ENCODE measurements around the gene KRT39. TPM values are rescaled to one million over a fixed set of nuclear protein-coding genes. Genes with fewer than 3 reads are reported as not detected.
A peak's percentile ranks its signal among the peaks of the same experiment; 100 is the strongest.

Gene KRT39
- polyA plus RNA-seq, 4 donors = not detected

DNA sequence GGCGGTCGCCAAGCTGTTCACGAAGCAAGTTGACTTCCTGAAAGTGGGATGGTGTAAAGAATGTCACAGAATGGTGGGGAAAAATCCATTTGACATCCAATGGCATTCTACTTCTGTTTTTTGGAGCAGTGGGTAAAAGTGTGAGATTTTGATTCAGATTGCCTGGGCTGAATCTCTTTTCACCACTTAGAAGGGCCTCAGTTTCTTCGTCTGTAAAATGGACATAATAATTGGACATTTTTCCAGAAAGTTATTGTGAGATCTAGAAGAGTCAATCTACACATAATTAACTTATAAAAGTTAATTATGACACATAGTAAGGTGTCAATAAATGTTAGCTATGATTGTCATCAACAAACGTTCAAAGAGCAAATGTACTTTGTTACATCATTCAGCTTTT, 14.4 kb upstream of the KRT39 start:
- no peak for DNase-seq (ENCODE audit: low read depth in 4 of 4, low spot score in 3 of 4)

DNA sequence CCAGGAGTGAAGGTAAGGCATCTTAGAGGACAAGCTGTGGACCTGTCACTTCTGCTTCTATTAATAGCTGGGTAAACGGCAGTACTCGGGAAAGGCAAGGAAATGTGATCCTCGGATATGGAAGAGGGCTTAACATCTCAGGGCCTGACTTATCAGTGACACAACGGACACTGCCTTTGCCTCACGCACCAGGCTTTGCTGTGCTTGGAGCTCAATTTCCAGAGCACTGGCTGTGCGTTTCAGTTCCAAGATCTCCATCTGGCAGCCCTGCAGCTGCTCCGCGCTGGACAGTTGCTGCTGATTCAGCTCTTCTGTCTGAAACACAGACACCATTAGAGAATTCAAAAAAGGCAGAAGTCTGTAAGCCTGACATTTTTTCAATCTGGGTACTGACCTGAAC, 13.8 kb upstream of the KRT39 start:
- no peak for DNase-seq (ENCODE audit: low read depth in 4 of 4, low spot score in 3 of 4)

DNA sequence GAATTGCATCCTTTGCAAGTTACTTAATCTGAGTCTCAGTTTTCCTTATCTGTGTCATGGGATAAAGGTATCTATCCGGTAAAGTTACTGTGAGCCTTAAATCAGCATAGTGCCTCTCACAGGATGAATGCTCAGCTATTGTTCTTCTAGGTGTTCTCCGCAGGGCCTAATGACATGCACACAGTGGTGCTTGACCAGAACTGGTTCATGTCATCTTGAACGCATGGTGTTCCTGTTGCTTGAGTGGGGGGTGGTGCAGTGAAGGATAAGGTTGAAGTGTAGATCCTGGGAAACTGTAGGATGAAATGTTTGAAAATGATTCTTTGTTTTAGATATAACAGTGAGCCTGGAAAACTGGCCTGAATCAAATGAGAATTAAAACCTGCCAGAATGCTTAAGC, 13.4 kb upstream of the KRT39 start:
- DNase-seq (ENCODE audit: low read depth in 4 of 4, low spot score in 3 of 4) = no peak

DNA sequence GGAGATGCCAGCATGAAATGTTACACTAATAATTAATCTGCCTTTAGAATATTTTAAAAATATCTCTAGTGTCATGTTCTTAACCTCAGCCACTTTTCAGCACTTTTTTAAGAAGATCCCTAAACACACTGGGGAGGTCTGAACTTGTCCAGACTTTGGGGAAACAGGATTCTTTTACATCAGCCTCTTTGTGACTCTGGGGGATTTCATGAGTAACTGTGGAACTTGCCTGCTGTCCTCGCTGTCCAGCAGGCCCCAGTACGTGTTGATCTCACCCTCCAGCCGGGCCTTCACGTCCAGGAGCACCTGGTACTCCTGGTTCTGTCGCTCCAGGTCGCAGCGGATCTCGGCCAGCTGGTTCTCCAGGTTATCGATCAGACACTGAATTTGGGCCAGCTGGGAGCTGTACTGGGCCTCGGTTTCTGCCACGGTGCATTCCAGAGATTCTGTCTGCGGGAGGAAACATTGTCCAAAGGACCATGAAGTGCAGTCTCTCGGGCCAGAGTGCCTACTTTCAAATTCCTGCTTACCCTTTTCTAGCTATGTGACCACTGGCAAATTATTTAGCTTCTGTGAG, 11.9 kb upstream of the KRT39 start:
- DNase-seq (ENCODE audit: low read depth in 4 of 4, low spot score in 3 of 4) = no peak

DNA sequence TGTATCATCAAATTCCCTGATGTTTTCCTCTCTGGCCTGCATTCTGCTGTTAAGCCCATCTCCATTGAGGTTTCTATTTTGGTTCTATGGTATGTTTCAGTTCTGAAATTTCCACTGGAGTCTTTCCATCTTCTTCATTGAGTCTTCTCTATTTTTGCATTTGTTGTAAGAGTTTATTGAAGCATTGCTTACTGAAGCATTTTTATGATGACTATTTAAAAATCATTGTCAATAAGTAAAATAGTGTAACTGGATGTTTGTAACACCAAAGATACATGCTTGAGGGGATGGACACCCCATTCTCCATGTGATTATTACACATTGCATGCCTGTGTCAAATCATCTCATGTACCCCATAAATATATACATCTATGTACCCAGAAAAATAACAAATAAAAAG, 8.8 kb upstream of the KRT39 start:
- no peak for DNase-seq (ENCODE audit: low read depth in 4 of 4, low spot score in 3 of 4)

DNA sequence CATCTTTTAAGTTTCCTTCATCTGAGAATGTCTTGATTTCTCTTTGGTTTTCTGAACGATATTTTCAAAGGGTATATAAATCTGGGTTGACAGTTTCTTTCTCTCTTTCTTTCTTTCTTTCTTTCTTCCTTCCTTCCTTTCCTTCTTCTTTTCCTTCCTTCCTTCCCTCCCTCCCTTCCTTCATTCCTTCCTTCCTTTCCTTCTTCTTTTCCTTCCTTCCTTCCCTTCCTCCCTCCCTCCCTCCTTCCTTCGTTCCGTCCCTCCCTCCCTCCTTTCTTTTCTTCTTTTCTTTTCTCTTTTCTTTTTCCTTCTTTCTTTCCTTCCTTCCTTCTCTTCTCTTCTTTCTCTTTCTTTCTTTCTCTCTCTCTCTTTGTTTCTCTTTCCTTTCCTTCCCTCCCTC, 7.6 kb upstream of the KRT39 start:
- DNase-seq (ENCODE audit: low read depth in 4 of 4, low spot score in 3 of 4) = no peak

DNA sequence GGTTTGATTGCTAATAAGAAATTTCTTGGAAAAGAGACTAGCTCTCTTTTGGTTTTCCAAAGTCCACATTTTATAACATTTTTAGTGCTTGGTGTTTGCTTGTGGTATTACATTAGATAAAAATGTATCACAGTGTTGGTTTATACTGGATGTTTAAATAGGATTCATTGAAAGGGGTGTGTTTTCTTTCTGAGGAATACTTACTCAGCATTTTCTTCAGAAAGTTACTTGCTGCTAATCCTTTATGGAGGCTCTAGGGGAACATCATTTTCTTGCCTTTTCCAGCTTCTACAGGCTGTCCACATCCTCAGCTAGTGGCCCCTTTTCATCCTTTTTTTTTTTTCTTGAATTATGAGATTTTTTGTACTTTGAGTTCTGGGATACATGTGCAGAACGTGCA, 834 bp upstream of the KRT39 start:
- no peak for DNase-seq (ENCODE audit: low read depth in 4 of 4, low spot score in 3 of 4)

DNA sequence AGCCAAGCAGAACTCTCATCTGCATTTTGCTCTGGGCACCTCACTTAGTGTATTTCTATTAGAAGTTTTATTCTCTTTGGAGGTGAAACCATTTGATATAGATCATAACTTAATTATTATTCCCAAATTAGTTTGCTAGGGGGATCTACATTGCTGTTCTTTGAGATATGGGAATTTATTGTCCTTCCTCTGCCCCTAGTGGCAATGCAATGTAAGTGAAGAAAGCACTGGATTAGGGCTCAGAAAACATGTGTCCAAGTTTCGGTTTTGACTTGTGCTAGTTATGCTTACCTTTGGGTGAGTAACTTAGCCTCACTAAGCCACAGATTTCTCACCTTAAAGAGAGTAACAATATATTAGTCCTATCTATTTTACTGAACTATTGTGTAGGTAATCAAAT, 2.9 kb downstream of the KRT39 start:
- no peak for DNase-seq (ENCODE audit: low read depth in 4 of 4, low spot score in 3 of 4)

DNA sequence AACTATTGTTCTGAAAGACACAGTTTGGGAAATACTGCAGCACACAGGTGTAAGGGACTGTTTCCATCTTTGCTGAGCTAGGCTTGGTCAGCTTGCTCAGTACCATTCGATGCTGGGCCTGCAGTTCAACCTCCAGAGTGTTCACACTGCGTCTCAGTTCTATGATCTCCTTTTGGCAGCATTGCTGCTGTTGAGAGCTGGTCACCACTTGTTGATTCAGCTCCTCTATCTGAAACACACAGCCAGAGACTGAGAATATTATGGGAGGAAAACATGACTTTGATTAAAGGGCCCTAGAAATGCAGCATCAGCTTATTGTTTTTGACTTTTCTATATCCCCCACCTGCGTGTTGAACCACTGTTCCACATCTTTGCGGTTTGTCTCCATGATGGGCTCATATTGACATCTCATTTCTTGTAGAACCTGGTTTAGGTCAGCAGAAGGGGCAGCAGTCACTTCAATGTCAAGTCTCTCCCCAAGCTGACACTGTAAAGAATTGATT, 4.6 kb downstream of the KRT39 start:
- DNase-seq (ENCODE audit: low read depth in 4 of 4, low spot score in 3 of 4) = no peak

DNA sequence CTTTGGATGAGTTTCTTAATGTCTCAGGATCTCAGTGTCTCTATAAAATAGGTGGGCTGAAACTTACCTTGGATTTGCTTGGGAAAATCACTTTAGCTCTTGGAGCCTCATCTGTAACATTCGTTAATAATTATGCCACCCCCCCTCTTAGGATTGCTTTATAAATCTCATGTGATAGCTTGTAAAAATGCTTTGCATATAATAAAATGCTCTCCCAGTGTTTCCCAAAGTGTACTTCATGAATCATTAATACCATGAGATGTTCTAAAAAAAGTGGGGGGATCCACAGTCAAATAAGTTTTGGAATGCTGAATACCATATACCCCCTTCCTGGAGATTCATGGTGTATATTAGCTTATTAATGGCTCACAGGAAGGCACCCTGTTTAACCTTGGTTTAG, 5.2 kb downstream of the KRT39 start:
- no peak for DNase-seq (ENCODE audit: low read depth in 4 of 4, low spot score in 3 of 4)

DNA sequence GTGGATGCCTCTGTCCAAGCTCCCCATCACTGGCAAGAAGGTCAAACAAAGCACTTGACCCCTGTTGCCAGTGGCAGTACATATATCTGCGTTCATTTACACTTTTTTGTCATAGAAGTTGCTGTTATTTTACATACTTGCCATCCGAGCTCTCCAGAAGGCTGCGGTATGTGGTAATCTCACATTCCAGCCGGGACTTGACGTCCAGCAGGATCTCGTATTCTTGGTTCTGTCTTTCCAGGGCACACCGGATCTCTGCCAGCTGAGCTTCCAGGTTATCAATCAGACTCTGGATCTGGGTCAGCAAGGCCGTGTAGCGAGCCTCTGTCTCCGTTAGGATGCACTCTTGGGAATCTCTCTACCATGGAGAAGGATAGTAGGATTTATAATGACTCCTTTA, 6.6 kb downstream of the KRT39 start:
- DNase-seq (ENCODE audit: low read depth in 4 of 4, low spot score in 3 of 4) = no peak

DNA sequence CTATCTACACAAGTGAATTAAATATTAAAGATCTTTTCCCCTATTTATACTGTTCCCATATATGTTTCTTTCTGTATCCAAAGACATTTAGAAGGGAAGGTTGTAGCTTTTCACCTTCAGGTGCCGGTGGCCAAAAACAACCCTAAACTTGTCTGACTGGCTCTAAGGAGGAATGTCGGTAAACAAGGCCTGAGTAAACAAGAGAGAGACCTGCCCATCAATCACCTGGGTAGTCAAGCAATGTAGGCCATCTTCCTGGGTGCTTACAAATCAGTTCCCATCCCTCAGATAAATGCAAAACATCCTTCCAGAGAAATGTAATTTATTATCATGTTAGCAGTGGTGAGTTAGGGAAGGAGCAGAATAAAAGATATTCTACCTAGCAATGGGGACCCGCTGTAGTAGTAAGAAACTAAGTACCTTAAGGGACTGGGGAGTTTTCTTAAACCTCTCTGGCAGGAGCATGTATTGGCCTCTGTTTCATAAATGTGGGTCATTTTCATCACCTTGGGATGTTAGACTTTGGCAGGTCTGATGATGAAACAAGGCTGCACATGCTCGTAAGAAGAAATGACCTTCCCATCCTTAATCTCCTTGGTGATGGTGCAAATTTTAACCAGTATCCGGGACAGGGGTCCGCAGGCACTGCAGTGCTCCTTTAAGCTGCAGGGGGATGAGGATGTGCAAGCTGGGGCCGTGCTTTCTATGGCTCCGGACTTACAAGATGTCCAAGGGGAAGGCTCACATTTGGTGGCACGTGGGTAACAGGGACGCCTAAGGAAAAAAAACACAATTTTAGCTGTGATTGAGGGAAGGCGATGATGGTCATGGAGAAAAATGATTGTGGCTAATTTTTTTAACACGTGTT, 8.4 kb downstream of the KRT39 start:
- no peak for DNase-seq (ENCODE audit: low read depth in 4 of 4, low spot score in 3 of 4)

DNA sequence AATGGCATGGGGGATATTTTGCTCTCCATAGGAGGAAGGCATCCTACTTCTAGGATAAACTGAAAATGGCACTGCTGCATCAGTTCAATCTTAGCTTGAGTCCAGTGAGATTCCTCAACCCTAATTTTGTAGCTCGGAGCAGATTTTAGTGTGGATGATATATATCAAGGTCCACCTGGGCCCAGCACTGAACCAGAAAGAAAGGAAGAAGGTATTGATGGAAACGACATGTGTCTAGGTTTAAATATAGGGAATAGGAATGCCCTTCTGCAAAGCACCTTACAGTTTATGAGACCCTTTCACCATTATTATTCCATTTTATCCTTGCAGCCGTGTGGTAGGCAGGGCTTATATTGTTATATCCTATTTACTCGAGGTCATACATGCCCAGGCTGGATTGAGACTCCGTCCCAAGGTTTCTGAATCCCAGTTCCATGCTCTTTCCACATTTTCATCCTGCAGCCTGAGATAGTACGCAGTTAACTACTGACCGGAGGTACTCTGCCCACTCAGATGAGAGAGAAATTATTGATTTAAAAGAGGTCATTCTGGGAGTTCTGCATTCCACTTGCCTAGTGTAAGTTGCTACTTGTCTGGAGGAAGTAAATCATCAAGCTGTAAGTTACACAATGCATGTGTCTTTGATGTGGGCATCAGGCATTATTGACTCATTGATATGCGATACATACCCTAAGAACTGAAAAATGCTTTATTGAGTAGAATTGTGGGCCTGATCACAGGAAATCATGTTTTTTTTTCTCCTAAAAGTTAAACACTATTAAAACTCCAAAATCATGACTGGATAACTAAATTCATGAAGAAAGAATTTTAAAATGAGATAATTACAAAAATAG, 10.1 kb downstream of the KRT39 start:
- DNase-seq (ENCODE audit: low read depth in 4 of 4, low spot score in 3 of 4) = no peak

DNA sequence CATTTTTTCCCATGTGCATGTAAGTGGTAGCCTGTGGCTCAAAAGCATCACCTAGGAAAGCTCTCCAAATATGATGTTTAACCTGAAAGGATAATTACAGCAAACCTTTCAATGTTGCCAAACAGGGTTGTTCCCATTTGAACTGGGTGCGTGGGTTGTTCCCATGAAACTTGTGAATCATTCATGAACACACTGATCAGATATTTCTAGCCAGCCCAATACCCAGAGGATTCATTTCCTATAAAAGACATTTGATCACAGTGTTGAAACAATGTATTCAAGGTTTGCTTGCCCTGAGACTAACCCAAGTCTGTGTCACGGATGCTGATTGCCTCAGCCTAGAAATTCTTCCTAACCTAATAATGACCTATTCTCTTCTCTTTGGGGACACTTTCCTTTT, 12.9 kb downstream of the KRT39 start:
- no peak for DNase-seq (ENCODE audit: low read depth in 4 of 4, low spot score in 3 of 4)

DNA sequence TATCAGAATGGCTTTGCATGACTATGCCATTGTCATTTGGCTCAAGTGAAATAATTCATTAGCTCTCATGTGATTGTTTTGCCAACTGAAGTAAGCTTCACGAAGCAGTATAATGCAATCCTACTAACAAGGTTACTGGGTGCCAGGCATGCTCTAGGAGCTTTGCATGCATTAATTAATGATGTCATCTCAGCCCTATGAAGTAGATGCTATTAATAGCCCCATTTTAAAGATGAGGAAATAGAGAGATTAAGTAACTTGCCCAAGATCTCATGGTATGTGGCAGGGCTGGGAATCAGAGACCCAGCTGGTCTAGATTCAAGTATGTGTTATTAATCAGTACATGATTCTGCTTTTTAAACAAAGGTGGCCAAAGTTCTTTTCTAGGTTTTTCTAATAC, 14.1 kb downstream of the KRT39 start:
- no peak for DNase-seq (ENCODE audit: low read depth in 4 of 4, low spot score in 3 of 4)

DNA sequence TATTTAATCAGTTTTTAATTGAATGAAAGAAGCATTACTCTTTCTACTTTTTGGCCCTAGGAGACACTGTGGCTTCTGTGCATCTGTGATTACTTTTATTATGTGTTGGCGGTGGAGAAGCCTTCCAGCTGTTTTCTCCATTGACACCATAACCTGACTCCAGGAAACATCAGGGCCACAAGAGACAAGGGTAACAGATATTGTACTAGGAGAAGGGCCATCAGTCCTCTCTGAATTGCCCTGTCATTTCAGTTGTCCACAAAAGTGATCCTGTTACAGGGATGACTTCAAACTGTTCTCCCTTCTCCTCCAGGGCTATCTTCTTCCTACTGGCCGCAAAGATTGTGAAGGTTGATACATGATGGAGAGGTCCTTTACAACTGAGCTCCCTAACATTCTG, 14.6 kb downstream of the KRT39 start:
- DNase-seq (ENCODE audit: low read depth in 4 of 4, low spot score in 3 of 4) = no peak

DNA sequence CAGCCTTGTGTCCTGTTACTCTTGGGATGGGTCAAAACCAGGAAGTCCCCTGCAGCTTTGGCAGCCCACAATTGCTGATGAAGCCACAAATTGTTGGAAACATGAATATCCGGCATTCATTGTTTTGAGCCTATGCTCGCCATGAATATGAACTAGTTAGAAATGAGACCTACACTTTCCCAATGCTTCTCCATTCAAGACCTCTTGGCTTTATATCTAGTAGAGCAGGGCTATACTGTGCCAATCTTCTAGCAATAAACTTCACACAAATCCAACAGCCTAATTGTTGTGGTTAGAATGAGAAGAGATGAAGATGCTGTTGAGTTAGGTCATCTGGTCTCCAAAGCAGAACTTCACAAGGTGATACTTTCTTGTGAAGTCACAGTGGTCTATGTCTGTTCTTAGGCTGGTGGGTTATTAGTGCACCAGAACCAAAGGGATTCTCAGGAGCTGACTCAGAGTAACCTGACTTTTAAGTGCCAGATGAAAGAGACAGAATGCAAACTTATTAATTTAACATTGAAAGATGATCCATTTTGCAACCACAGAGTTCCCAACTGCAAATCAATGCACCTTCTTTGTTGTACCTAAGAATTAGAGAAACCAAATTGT, 15.6 kb downstream of the KRT39 start:
- DNase-seq (ENCODE audit: low read depth in 4 of 4, low spot score in 3 of 4) = no peak

DNA sequence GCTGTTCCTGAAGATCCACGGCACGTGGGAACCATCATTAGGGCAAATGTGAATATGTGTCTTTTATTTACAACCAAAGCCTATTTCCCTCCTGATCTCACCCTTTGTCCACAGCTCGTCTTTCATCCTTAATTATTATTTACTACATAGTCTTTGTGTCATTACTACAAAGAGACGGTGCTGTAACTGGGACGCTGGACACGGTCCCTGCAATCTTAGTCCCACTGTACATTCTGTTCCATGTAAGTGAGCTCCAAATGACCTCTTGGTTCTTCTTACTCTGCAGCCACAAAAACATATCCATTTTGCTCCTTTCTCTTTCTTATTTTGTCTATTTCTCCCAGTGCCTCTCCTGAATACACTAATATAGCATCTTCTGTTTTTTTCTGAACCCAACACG, 16.6 kb downstream of the KRT39 start:
- no peak for DNase-seq (ENCODE audit: low read depth in 4 of 4, low spot score in 3 of 4)

DNA sequence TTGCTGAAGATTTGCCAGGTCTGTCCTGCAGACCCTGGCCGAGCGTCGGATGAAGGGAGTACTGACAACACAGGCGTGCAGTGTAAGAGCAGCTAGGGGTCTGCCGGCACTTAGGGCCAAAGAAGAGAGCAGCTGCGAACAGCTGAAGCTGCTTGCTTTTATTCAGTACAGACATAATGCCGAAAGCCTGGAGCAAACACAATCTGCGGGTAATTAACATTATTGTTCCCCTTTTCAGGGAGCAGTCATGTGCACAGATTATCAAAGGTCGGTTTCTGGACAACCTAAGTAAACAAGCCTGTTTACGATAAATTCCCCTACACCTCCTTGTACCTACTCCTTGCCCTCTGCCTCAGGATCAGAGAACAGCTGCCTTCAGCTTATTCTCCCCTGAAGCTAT, 17.3 kb downstream of the KRT39 start:
- DNase-seq (ENCODE audit: low read depth in 4 of 4, low spot score in 3 of 4) = peak in 1 of 4 donors; percentile 33

DNA sequence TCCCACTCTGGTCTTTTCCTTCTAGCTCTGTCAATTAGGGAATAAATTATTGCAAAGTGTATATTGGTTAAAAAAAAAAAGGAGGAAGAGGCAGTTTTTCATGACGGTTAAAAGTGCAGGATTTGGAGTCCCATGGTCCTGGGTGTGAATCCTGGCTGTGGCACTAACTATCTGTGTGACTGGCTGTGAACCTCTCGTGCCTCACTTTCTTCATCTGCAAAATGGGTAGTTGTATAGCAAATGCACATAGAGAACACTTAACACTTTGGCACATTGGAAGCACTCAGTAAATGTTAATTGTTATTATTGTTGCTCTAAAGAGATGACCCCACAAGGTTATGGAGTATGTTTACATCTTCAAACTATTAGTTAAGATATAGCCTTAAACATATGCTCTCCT, 18.8 kb downstream of the KRT39 start:
- DNase-seq (ENCODE audit: low read depth in 4 of 4, low spot score in 3 of 4) = no peak

DNA sequence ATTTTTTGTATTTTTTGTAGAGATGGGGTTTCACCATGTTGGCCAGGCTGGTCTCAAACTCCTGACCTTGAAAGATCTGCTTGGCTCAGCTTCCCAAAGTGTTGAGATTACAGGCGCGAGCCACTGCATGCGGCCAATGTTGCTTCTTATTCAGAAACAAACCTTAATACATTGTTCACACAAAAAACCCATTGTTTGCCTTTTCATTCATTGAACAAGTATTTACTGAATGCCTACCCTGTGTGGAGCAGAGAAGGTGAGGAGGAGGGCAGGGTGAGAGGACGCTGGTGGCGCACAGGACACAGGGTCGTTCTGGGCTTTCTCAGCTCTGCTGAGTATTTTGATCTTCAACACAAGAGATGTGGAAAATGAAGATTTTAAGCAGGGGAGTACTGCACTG, 21.3 kb downstream of the KRT39 start:
- no peak for DNase-seq (ENCODE audit: low read depth in 4 of 4, low spot score in 3 of 4)

Measured in left renal pelvis (tissue), 4 donors.